HG02938 (cell line): ENCODE measurements around the gene PRKCA.
"Not testable (repeated sequence)": the region's sequence is repeated elsewhere in the genome, so short reads cannot be mapped to it uniquely, and the experiment has no call there.

Source experiments
- ATAC-seq: cut with Tn5 transposase; IDR thresholded peaks from one replicate; pipeline ENCODE4 v1.9.1; 2021; ENCODE audit warnings: mild to moderate bottlenecking, moderate library complexity; ENCODE audit not compliant: unreplicated experiment

PRKCA gene

DNA sequence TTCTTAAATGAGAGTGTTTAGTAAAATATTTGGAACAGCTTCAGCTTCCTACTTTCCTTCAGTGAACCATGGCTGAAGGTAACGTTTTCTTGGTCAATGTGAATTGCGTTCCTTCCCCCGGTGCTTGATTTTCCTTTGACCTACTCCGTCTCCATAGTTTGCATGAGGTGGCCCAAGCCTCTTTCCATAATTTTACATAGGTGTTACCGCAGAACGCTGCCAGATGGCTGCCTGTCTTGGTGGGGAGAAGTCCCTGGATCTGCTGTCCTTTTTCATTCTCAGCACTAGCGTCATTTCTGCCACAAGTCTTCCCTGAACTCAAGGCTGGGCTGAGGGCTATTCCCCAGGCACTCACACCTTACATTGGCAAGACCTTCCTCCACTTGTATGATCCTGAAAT, 178.4 kb downstream of the PRKCA start:
- ATAC-seq = no peak

DNA sequence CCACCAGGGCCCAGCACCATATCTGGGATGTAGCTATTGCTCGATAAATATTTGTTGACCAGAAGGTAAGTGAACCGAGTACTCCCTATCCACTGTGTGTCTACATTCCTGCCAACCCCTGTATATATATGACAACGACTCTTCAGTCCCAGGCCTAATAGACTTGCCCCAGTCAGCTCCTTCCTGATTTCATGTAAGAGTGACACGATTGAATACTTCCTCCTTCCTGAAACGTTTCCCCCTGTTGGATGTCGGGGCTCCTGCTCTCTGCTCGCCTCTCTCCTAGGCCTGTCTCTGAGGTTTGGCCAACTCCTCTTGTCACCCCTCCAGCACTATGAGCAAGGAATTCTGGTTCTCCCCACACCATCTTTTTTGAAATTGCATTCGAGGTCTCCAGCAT, 178.9 kb downstream of the PRKCA start:
- ATAC-seq = no peak

DNA sequence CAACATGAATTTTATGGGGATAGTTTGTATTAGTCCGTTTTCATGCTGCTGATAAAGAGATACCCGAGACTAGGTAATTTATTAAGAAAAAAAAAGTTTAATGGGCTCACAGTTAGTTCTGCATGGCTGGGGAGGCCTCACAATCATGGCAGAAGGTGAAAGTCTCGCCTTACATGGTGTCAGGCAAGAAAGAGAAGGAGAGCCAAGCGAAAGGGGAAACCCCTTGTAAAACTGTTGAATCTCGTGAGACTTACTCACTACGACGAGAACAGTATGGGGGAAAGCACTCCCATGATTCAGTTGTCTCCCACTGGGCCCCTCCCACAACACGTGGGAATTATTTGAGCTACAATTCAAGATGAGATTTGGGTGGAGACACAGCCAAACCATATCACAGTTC, 181.5 kb downstream of the PRKCA start:
- ATAC-seq = no peak

DNA sequence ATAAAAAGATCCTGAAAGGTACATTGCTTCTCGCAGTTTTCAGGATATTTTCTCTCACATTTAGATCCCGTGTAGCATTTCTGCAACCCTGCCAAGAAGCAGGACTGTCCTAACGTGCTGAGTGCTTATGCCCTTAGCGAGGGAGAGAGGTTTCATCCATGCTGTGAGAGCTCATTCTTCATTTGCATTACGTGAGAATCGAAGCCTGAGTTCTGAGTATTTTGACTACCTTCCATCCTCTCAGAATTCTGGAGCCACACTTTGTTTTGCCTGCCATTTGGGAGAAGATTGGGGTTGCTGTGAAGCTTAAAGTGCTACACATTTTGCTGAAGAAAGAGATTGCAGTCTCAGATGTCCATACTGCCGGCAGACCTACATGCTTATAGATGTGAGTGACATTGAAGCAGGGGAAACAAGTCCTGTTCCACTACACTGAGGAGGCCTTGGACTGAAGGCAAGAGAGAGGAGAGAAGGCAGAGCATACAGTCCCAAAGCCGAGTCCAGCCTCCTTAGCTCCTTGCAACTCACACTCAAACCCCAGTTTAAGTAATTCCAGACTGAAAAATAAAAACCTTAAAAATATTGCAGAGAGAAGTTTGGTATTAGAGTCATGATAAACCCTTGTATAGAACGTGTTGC, 183.0 kb downstream of the PRKCA start:
- ATAC-seq = no peak

DNA sequence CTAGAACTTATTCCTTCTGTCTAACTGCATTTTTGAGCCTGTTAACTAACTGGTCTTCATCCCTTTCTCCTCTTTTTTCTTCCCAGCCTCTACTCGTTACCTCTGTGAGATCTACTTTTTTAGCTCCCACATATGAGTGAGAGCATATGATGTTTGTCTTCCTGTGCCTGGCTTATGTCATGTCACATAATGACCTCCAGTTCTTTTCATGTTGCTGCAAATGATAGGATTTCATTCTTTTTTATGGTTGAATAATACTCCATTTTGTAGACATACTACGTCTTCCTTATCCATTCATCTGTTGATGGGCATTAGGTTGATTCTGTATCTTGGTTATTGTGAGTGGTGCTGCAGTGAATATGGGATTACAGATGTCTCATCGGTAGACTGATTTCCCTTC, 184.7 kb downstream of the PRKCA start:
- no peak for ATAC-seq

DNA sequence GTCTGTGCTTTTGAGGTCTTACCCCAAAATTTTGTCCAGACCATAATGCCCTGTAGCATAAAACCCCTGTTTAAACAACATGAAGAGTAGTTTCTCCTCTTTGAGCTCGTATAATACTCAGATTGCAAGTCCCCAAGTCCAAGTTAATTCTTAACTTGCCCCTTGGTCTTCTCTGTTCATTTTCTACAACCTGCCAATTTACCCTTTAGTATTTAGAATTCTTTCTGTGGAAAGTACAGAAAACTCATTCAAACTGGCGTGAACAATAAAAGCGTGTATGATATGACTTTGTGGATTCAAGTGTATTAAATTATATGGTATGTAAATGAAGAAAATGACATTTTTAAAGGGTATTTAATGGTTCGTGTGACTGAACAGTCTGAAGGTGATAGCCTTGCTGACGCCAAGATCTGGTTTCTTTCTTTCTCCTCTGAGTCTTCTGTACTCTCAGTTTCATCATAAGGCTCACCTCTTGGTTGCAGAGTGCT, 185.6 kb downstream of the PRKCA start:
- ATAC-seq = no peak

DNA sequence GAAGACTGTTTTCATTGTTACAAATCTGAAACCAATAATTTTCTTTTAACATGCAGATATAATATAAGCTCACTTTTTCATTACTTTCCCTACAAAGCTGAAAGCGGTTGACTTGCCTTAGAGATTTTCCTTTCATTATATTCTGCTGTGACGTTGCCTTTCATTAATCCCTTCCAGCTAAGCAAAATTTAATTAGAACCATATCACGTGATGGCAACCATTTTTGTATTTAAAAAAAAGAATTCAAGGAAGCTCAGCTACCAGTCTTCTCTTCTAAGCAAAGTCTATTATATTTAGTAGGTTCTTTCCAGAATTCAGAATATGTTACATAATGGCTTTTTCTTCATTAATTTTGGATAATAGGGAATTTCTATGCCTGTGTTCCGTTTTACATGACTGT, 186.5 kb downstream of the PRKCA start:
- no peak for ATAC-seq

DNA sequence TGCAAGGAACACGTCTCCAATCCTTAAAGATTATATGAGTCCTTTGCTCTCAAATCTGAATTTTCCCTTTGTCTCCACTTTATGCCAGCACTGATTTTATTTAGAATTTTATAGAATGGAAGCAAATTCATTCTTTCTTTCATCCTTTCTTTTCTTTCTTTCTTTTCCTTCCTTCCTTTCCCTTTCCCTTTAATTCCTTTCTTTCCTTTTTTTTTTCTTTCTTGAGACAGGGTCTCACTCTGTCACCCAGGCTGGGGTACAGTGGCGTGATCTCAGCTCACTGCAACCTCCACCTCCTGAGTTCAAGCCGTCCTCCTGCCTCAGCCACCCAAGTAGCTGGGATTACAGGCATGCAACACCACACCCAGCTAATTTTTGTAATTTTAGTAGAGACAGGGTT, 187.2 kb downstream of the PRKCA start:
- not testable (repeated sequence) for ATAC-seq

DNA sequence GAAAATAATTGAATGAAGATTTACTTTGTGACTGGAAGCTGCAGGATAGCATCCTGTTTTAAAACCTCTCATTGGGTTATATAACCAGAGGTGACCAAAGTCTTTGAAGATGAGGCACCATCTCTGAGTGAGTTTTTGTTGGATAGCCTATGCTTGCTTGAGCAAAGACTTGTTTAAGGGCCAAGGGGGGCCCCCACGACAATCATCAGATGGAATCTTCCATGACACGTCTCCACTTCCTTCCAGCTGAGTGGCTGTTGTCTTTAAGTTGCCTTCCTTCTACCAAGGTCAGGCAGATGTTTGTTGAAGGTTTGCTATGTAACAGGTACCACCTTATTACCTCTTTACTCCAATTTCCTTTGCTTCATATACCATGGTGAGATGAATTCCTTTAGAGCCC, 188.8 kb downstream of the PRKCA start:
- ATAC-seq = no peak

DNA sequence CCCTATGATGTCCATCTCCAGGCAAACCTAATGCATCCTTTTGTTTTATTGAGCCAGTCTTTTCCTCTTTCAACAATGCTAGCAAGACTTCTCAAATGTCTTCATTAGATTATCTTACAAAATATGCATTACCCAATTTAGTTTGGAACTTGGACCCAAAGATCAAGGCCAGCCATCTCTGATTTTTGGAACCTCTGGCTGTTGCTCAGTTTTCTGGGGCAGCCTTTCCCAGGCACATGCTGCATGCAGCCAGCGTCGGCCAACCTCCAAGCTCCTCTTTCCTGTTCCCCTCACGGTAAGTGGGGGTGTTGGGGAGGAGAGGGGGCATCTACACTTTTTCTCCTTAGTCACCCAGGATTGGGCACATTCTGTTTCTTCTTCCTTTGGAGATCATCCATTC, 189.3 kb downstream of the PRKCA start:
- ATAC-seq = no peak

DNA sequence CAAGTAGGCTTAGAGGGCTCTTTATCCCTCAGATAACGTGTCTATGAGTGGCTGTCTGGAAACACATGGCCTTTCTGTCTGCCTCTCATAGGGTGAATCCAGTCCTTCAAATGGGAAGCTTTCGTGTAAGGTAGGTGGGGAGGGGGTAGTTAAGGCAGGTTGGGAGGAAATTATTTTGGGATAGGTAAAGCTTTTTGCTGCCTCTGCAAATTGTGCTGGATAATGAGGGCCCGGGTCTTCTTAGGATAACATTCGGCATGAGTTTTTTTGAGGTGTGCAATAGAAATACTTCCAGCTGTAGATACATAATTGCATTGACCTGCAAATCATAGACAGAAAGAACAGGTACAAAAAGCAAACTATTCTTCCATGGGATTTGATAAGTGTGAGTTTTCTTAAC, 189.7 kb downstream of the PRKCA start:
- no peak for ATAC-seq

DNA sequence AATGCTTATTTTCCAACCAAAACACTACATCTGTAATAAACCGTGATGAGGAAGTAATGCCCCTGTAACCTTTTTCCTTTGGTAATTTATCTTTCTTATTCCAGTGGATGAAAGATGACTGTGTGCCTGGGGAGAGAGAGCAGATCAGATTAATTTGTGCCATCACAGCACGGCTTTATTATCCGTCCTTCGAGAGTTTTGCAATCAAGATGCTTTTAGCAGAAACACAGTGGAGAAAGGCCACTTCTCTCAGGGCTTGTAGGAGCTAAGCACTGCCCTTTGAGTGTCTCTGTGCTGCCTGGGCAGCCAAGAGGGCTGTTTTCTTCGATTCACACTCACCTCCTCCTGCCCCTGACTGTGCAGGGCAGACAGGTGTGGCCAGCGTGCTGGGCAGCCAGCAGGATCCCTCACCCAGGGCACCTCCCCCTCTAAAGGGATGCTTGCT, 190.2 kb downstream of the PRKCA start:
- ATAC-seq = no peak

DNA sequence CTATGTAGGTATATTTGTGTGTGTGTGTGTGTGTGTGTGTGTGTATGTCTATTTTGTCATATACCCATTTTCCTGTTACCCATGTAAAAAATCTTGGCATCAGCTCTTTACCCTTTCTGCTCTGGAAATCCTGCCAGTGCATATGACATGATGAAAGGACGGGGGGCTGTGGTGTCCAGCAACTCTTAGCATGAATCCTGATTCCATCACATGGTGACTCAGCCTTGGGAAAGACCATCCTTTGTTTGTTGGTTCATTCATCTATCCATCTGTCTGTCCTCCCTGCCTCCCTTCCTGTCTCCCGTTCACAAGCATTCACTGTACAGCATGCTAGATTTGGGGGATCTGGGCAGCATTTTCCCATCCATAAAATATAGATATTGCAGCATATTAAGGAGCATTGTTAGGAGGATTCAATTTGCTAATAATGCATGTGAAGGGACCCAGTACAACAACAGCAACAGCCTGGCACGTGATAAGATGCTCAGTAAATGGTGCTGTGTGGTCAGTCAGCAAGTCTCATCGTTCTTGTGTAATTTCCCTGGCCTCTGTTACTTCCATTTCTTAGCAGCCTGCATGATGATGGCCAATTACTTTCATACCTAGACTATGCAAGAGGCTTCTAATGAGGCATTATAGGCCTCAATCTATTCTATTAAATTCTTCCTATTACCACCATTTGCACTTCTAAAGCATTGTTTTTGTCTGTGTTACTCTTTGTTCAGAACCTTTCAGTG, 191.0 kb downstream of the PRKCA start:
- no peak for ATAC-seq

DNA sequence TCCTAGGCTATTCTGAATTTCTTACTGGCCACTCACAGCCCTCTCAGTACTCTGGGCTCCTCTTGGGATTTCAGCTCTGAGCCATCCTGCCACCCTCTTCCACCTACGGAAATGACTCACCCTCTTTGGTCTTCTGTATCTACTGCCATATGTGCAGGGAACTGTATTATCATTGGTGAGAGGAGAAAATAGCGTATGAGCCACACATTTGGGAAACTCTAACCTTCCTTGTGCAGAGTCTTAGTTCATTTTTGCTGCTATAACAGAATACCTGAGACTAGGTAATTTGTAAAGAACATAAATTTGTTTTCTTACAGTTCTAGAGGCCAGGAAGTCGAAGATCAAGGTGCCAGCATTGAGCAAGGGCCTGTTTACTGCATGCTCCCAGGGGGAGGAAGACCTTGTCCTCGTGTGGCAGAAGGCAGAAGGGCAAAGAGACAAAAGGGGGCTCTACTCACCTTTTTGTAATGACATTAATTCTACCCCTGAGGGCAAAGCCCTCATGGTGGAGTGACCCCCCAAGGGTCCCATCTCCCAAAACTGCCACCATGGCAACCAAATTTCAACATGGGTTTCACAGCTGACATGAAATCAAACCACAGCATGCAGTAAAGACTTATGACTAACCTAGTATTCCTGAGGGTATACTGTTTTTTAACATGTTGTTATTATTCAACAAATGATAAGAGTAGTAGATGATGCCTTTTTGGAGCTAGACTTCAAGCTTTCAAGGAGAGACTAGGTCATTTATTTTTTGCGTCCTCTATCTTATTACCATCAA, 191.8 kb downstream of the PRKCA start:
- no peak for ATAC-seq

DNA sequence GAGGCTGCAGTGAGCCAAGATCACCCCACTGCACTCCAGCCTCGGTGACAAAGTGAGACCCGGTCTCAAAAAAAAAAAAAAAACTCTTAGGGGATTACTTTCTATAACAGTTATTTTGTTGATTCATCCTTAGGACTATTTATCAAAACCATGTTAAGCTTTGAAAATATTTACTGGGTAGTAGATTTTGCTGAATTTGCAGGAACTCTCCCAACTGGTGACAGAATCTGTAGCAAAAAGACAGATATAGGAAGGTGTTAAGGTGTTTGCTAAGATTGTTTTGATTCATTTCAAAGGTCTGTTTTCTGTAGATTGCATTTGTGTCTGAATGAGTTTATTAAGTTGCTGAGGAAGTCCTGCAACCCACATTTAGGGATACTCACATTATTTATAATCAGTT, 192.6 kb downstream of the PRKCA start:
- ATAC-seq = no peak

DNA sequence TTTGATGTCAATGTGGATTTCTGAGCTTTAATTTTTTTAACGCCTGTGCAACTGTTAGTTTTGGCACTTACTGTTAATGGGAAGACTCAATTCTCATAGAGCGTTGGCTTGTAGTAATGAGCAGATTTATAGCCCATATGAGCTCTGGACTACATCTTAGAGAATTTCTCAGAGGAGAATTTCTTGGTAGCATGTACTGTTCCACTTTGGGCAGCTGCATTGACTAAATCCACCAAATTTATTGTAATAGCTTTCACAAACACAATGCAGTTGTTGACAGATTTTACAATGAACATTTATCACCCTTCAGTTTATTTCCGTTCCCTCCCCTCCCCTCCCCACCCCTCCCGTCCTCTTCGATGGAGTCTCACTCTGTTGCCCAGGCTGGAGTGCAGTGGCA, 193.9 kb downstream of the PRKCA start:
- no peak for ATAC-seq

DNA sequence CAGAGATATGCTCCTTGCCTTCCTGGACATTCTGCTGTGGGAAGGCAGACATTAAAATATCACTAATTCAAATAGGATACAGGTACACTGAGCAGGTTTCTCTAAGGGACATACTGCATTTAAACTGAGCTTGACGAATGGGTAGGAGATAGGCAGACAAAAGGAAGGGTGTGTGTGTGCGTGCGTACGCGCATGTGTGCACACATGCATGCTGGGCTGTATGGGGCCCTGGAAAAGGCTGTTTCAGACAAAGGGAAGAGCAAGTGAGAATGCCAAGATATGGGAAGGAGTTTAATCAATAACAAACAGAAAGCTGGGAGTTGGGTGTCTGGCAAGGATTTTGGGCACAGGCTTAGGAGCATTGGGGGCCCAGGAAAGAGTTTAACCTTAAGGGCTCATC, 196.2 kb downstream of the PRKCA start:
- no peak for ATAC-seq

DNA sequence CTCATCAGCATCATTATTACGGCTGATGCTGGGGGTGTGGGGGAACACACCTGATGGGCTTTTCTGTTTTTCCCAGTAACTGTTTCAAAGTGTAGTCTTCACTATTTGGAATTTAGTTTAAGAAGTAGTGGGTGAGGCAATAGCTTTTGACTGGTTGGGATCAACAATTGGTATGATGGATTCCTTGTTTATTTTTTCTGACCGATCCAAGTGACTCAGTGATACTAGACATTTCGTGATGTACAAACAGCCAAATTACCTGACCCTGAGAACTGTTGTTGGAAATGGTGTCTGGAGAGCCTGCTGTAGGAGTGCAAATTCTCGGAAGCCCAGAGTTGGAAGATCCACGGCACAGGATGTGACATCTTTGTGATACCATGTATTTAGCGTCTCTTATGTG, 204.2 kb downstream of the PRKCA start:
- no peak for ATAC-seq

DNA sequence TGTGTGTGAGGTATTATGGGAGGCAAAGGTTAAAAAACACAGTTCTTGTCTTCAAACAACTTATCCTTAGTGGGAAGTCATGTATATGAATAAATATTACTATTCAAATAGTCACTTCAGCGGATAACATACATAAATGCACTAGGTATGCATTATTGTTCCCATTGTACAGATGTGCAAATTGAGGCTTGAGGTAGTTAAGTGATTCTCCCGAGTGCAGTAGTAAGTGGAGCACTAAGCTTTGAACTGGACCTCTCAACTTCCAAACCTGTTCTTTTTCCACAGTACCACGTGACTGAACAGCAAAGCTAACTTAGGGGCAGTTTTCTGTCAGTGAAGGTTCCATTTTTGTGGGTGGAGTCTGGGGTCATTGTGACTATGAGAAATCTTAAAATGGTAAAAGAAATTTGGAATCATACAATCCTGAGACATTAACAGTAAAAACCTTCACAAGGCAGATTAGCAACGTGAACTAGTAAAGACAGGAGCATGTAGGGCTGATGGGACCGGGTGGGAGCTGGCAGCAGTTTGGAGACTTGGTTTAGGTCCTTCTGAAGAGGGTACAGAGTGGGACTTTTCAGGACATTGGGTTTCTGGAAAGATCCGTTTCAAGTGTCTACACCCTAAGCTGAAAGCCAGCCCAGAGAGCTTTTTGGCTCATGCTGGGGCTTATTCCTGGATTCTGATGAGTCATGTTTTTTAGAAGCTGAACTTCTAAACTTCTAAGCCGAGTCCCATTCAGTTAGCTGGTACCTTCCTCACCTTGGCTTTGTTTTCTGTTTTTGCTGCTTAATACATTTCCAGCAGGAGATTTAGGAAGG, 204.9 kb downstream of the PRKCA start:
- ATAC-seq = no peak

DNA sequence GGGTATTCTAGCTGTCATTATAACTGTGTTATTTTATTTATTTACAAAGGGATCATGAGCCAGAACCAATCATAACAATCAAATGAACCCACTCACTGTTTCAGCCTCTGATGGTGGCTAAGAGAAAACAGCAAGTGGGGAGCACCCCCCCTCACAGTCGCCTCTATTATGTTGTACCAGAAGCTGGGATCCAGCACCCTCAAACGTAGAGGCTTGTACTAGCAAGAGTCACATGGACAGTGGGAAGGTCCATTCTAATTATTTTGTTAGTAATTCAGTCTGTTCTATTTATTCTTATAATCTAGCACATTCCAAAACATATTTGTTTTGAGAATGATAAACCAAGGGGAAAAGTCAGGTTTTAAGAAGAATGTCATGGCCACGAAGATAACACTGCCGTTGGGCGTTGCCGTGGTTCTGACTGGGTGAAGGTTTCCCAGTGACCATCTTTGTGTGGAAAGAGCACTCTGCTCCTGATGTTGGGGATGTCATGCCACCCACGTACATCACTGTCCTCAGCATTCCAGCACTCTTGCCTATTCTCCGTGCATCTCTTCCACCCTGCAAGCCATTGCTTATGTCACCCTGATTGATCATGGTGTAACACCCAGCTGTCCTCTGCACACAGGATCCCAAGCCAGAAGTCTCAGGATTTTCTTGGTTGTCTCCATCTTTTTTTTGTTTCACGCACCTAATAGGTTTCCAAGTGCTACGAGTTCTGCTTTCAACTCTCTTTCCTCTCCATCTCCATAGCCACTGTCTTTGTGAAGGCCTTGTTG, 205.8 kb downstream of the PRKCA start:
- no peak for ATAC-seq
